ENCODE data around the gene CDK11B.

Gene CDK11B

GRCh38 chr1:1602304-1602967, 56.4 kb downstream of the CDK11B start:
- H3K27ac ChIP-seq (ENCODE audit: low read length), result no peak overlapping the region
- H3K9me3 ChIP-seq (ENCODE audit: insufficient read depth, low read depth, low read length), result no peaks in the 10 kb centered on the region
- H3K4me1 ChIP-seq (ENCODE audit: insufficient read depth, low read length), result no peaks in the 10 kb centered on the region
- H3K27me3 ChIP-seq (ENCODE audit: insufficient read depth, low read length), result peaks cover 63% of the 10 kb centered on the region
- H3K4me3 ChIP-seq (ENCODE audit: low read length), result no peak overlapping the region
- no peaks in the 10 kb centered on the region for H3K36me3 ChIP-seq (ENCODE audit: insufficient read depth, low read depth, low read length)
- no peak overlapping the region for H3K9ac ChIP-seq (ENCODE audit: low read depth, low read length)

GRCh38 chr1:1601564-1602303, 57.1 kb downstream of the CDK11B start:
- H3K9me3 ChIP-seq (ENCODE audit: insufficient read depth, low read depth, low read length), result no peaks in the 10 kb centered on the region
- H3K27ac ChIP-seq (ENCODE audit: low read length), result no peak overlapping the region
- H3K27me3 ChIP-seq (ENCODE audit: insufficient read depth, low read length), result peaks cover 68% of the 10 kb centered on the region
- H3K4me3 ChIP-seq (ENCODE audit: low read length), result no peak overlapping the region
- H3K36me3 ChIP-seq (ENCODE audit: insufficient read depth, low read depth, low read length), result no peaks in the 10 kb centered on the region
- 0 out of 2 replicates have a peak, but pooled peaks cover 3% of the 10 kb centered on the region for H3K4me1 ChIP-seq (ENCODE audit: insufficient read depth, low read length)
- no peak overlapping the region for H3K9ac ChIP-seq (ENCODE audit: low read depth, low read length)

GRCh38 chr1:1600861-1601563, 57.8 kb downstream of the CDK11B start:
- Histone ChIP-seq H3K9ac (ENCODE audit: low read depth, low read length) (no peak overlapping the region), H3K27ac (ENCODE audit: low read length) (no peak overlapping the region), H3K4me3 (ENCODE audit: low read length) (no peak overlapping the region), H3K9me3 (ENCODE audit: insufficient read depth, low read depth, low read length) (no peaks in the 10 kb centered on the region), H3K27me3 (ENCODE audit: insufficient read depth, low read length) (peaks cover 75% of the 10 kb centered on the region), H3K4me1 (ENCODE audit: insufficient read depth, low read length) (0 out of 2 replicates have a peak, but pooled peaks cover 3% of the 10 kb centered on the region), H3K36me3 (ENCODE audit: insufficient read depth, low read depth, low read length) (no peaks in the 10 kb centered on the region)

- Histone ChIP-seq H3K27me3 (ENCODE audit: insufficient read depth, low read length) (peaks cover 84% of the 10 kb centered on the region), H3K36me3 (ENCODE audit: insufficient read depth, low read depth, low read length) (no peaks in the 10 kb centered on the region), H3K4me3 (ENCODE audit: low read length) (peak within 1 kb of the TSS; percentile 56; the same call in 1 of the 2 replicates), H3K4me1 (ENCODE audit: insufficient read depth, low read length) (0 out of 2 replicates have a peak, but pooled peaks cover 3% of the 10 kb centered on the region), H3K9ac (ENCODE audit: low read depth, low read length) (no peak within 1 kb of the TSS), H3K9me3 (ENCODE audit: insufficient read depth, low read depth, low read length) (no peaks in the 10 kb centered on the region), H3K27ac (ENCODE audit: low read length) (no peak within 1 kb of the TSS)
Measured at GRCh38 chr1:1599935-1600860, 58.6 kb downstream of the CDK11B start, which contains the start of gene FNDC10. FNDC10 (minus strand) TSS chr1:1600135; CDS start chr1:1600015, 120 bp downstream.

- H3K27ac ChIP-seq (ENCODE audit: low read length), result no peak overlapping the region
- H3K9ac ChIP-seq (ENCODE audit: low read depth, low read length), result no peak overlapping the region
- no peaks in the 10 kb centered on the region for H3K36me3 ChIP-seq (ENCODE audit: insufficient read depth, low read depth, low read length)
- no peaks in the 10 kb centered on the region for H3K9me3 ChIP-seq (ENCODE audit: insufficient read depth, low read depth, low read length)
- H3K4me3 ChIP-seq (ENCODE audit: low read length), result peak overlapping the region; percentile 38; the same call in 1 of the 2 replicates
- H3K4me1 ChIP-seq (ENCODE audit: insufficient read depth, low read length), result 0 out of 2 replicates have a peak, but pooled peaks cover 3% of the 10 kb centered on the region
- H3K27me3 ChIP-seq (ENCODE audit: insufficient read depth, low read length), result peaks cover 89% of the 10 kb centered on the region
Measured at GRCh38 chr1:1599030-1599934, 59.5 kb downstream of the CDK11B start.

- H3K9me3 ChIP-seq (ENCODE audit: insufficient read depth, low read depth, low read length), result no peaks in the 10 kb centered on the region
- no peak overlapping the region for H3K4me3 ChIP-seq (ENCODE audit: low read length)
- no peak overlapping the region for H3K9ac ChIP-seq (ENCODE audit: low read depth, low read length)
- no peak overlapping the region for H3K27ac ChIP-seq (ENCODE audit: low read length)
- no peaks in the 10 kb centered on the region for H3K36me3 ChIP-seq (ENCODE audit: insufficient read depth, low read depth, low read length)
- peaks cover 83% of the 10 kb centered on the region for H3K27me3 ChIP-seq (ENCODE audit: insufficient read depth, low read length)
- 0 out of 2 replicates have a peak, but pooled peaks cover 3% of the 10 kb centered on the region for H3K4me1 ChIP-seq (ENCODE audit: insufficient read depth, low read length)
Measured at GRCh38 chr1:1598720-1599029, 60.1 kb downstream of the CDK11B start.

GRCh38 chr1:1598051-1598719, 60.6 kb downstream of the CDK11B start:
- Histone ChIP-seq H3K4me3 (ENCODE audit: low read length) (no peak overlapping the region), H3K27me3 (ENCODE audit: insufficient read depth, low read length) (peaks cover 78% of the 10 kb centered on the region), H3K9me3 (ENCODE audit: insufficient read depth, low read depth, low read length) (no peaks in the 10 kb centered on the region), H3K36me3 (ENCODE audit: insufficient read depth, low read depth, low read length) (no peaks in the 10 kb centered on the region), H3K9ac (ENCODE audit: low read depth, low read length) (no peak overlapping the region), H3K27ac (ENCODE audit: low read length) (no peak overlapping the region), H3K4me1 (ENCODE audit: insufficient read depth, low read length) (0 out of 2 replicates have a peak, but pooled peaks cover 3% of the 10 kb centered on the region)

- Histone ChIP-seq H3K27me3 (ENCODE audit: insufficient read depth, low read length) (peaks cover 71% of the 10 kb centered on the region), H3K36me3 (ENCODE audit: insufficient read depth, low read depth, low read length) (no peaks in the 10 kb centered on the region), H3K4me1 (ENCODE audit: insufficient read depth, low read length) (0 out of 2 replicates have a peak, but pooled peaks cover 3% of the 10 kb centered on the region), H3K4me3 (ENCODE audit: low read length) (no peak overlapping the region), H3K27ac (ENCODE audit: low read length) (no peak overlapping the region), H3K9ac (ENCODE audit: low read depth, low read length) (no peak overlapping the region), H3K9me3 (ENCODE audit: insufficient read depth, low read depth, low read length) (no peaks in the 10 kb centered on the region)
Measured at GRCh38 chr1:1597275-1597930, 61.4 kb downstream of the CDK11B start.

GRCh38 chr1:1596493-1597274, 62.1 kb downstream of the CDK11B start:
- Histone ChIP-seq H3K9ac (ENCODE audit: low read depth, low read length) (no peak overlapping the region), H3K4me1 (ENCODE audit: insufficient read depth, low read length) (0 out of 2 replicates have a peak, but pooled peaks cover 3% of the 10 kb centered on the region), H3K27ac (ENCODE audit: low read length) (no peak overlapping the region), H3K4me3 (ENCODE audit: low read length) (no peak overlapping the region), H3K36me3 (ENCODE audit: insufficient read depth, low read depth, low read length) (no peaks in the 10 kb centered on the region), H3K9me3 (ENCODE audit: insufficient read depth, low read depth, low read length) (no peaks in the 10 kb centered on the region), H3K27me3 (ENCODE audit: insufficient read depth, low read length) (peaks cover 63% of the 10 kb centered on the region)

Measured in iPS-20b (cell line).